A549 treated with AZD9567 at 1 μM for 4 hours (cell line): ENCODE measurements around the gene PCDHA6. TPM values are rescaled to one million over a fixed set of nuclear protein-coding genes. Genes with fewer than 3 reads are reported as not detected.

ENCODE experiments used
- total RNA-seq: library from RNA; stranded (reverse); fragments of 200-300 nt; extraction: Qiagen RNA extraction; gene quantifications from 5 replicates; pipeline ENCODE4 v1.2.3, GENCODE V29; 2022; ENCODE audit not compliant: insufficient read depth

Gene PCDHA6
- total RNA-seq, 1 experiment from 2014 or later: 0.02 TPM

Other genes with a start within 250 kb of the PCDHA6 start
- gene CD14, start 194.8 kb upstream of the PCDHA6 start, total RNA-seq: 3.5 to 8.4 TPM (median 4.3 TPM) in 5 replicates
- gene TMCO6, start 188.5 kb upstream of the PCDHA6 start, total RNA-seq: 7.6 to 17.9 TPM (median 15.2 TPM) in 5 replicates
- 83.8 to 126 TPM (median 125 TPM) in 5 replicates for gene NDUFA2, start 180.3 kb upstream of the PCDHA6 start, total RNA-seq
- 86.0 to 142 TPM (median 88.2 TPM) in 5 replicates for gene IK, start 180.1 kb upstream of the PCDHA6 start, total RNA-seq
- 29.5 to 34.8 TPM (median 31.2 TPM) in 5 replicates for gene WDR55, start 163.1 kb upstream of the PCDHA6 start, total RNA-seq
- gene DND1, start 154.4 kb upstream of the PCDHA6 start, total RNA-seq: 0.91 to 1.1 TPM (median 0.98 TPM) in 4 of 5 replicates, not detected in the other
- gene HARS1, start 136.6 kb upstream of the PCDHA6 start, total RNA-seq: 76.1 to 99.2 TPM (median 80.5 TPM) in 5 replicates
- gene HARS2, start 136.5 kb upstream of the PCDHA6 start, total RNA-seq: 33.3 to 39.5 TPM (median 37.6 TPM) in 5 replicates
- 79.6 to 128 TPM (median 85.6 TPM) in 5 replicates for gene ZMAT2, start 127.5 kb upstream of the PCDHA6 start, total RNA-seq
- 0.13 to 0.25 TPM (median 0.16 TPM) in 4 of 5 replicates, not detected in the other for gene PCDHA1, start 41.8 kb upstream of the PCDHA6 start, total RNA-seq
- gene PCDHA2, start 33.1 kb upstream of the PCDHA6 start, total RNA-seq: 0.03 to 0.08 TPM (median 0.07 TPM) in 4 of 5 replicates, not detected in the other
- gene PCDHA3, start 26.9 kb upstream of the PCDHA6 start, total RNA-seq: 0.75 to 1.6 TPM (median 0.85 TPM) in 5 replicates
- 1.2 to 3.4 TPM (median 1.7 TPM) in 5 replicates for gene PCDHA4, start 20.9 kb upstream of the PCDHA6 start, total RNA-seq
- gene PCDHA5, start 6.3 kb upstream of the PCDHA6 start, total RNA-seq: 0.57 to 0.63 TPM (median 0.59 TPM) in 5 replicates
- 0.09 to 0.12 TPM (median 0.12 TPM) in 4 of 5 replicates, not detected in the other for gene PCDHA7, start 6.3 kb downstream of the PCDHA6 start, total RNA-seq
- 0.04 to 0.10 TPM (median 0.08 TPM) in 3 of 5 replicates, not detected in the others for gene PCDHA8, start 13.2 kb downstream of the PCDHA6 start, total RNA-seq
- gene PCDHA9, start 20.4 kb downstream of the PCDHA6 start, total RNA-seq: 0.02 TPM in 1 of 5 replicates, not detected in the others
- gene PCDHA10, start 27.9 kb downstream of the PCDHA6 start, total RNA-seq: 0.01 to 0.05 TPM (median 0.02 TPM) in 3 of 5 replicates, not detected in the others
- gene PCDHA11, start 41.0 kb downstream of the PCDHA6 start, total RNA-seq: 0.06 to 0.18 TPM (median 0.13 TPM) in 4 of 5 replicates, not detected in the other
- 1.6 to 3.1 TPM (median 2.8 TPM) in 5 replicates for gene PCDHA12, start 47.3 kb downstream of the PCDHA6 start, total RNA-seq
- 0.05 to 0.07 TPM (median 0.06 TPM) in 4 of 5 replicates, not detected in the other for gene PCDHA13, start 54.2 kb downstream of the PCDHA6 start, total RNA-seq
- 1.9 to 3.7 TPM (median 2.1 TPM) in 5 replicates for gene PCDHAC1, start 98.3 kb downstream of the PCDHA6 start, total RNA-seq
- gene PCDHAC2, start 138.5 kb downstream of the PCDHA6 start, total RNA-seq: 3.1 to 3.5 TPM (median 3.3 TPM) in 5 replicates
- gene PCDHB1, start 223.4 kb downstream of the PCDHA6 start, total RNA-seq: not detected in 5 replicates